TTC549 (cell line): Measurements from ENCODE around the gene NEK9.
A peak's percentile ranks its signal among the peaks of the same experiment; 100 is the strongest.

Source experiments
- FAIRE-seq: peaks from 2 replicates; lab custom pipeline; 2012; peaks lifted over from hg19 to GRCh38; lab: Jason Lieb, UNC

The NEK9 gene

DNA sequence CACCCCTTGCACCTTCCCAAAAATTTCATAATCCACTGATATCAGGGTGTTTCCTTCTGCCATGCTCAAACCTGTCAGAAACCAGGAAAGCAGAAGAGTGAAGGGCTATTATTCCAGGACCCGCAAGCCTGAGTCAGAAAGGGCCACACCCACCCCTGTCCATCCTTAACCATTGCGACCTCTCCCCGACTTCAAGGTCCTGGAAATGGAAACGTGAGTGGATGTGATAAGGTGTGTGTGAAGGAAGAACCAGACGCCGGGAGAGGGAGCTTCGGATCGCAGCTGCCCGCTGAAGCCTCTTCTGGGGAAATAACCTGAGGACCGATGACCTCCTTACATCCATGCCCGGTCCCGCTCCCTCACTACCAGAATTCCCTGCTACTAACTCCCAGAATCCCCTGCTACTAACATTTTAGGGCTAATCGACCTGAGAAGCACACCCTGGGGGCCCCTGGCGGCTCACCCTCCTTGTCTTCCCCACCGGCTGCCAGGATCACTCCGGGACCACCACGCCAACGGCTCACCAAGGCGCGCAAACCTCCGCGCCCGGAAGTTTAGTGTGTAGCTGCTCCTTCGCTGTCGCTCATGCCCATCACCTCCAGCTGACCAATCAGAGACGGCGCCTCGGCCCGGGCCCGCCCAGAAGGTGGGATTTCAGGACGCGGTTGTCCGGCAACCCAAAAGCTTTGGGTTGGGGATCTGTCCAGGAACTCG lies 63.2 kb downstream of the NEK9 start, which contains the start of gene ACYP1:
Gene ACYP1, minus strand, starts transcription at position 534 of the 714 bp plus-strand sequence. Its CDS starts 471 bp downstream, at position 63.
- no peak for FAIRE-seq

- no peak for FAIRE-seq
These were observed 63.8 kb downstream of the NEK9 start for GRCh38 chr14:75063013-75063412.

DNA sequence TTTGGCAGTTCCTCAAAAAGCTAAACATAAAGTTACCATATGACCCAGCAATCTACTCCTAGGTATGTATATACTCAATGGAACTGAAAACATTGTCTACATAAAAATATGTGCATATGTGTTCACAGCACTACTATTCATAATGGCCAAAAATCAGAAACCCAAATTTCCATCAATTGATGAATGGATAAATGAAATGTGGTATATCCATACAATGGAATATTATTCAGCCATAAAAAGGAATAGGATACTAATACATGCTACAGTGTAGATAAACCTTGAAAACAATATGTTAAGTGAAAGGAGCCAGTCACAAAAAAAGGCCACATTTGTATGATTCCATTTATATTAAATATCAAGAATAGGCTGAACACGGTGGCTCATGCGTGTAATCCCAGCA lies 66.4 kb downstream of the NEK9 start:
- no peak for FAIRE-seq

DNA sequence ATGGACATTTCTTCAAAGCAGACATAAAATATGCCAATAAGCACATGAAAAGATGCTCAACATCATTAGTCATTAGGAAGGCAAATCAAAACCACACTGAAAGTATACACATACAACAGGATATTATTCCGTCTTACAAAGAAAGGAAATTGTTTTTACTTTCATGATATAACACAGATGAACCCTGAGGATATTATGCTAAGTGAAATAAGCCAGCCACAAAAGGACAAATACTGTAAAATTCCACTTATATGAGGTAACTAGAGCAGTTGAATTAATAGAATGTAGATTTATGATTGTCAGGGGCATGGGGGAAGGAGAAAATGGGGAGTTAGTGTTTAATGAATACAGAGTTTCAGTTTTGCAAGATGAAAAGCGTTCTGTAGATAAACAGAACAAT lies 67.2 kb downstream of the NEK9 start:
- no peak for FAIRE-seq

- FAIRE-seq: no peak
These were observed 72.4 kb downstream of the NEK9 start for GRCh38 chr14:75054421-75054820.

- FAIRE-seq: no peak
These were observed 73.2 kb downstream of the NEK9 start for GRCh38 chr14:75053396-75054291.

- FAIRE-seq: no peak
These were observed 75.3 kb downstream of the NEK9 start for GRCh38 chr14:75051556-75051899.

GRCh38 chr14:75050852-75051555 lies 75.8 kb downstream of the NEK9 start, which contains the start of gene MLH3:
MLH3 (minus strand) TSS chr14:75051467; CDS start chr14:75049655, 1,812 bp downstream.
- FAIRE-seq: peak; percentile 19

GRCh38 chr14:75049731-75050201 lies 77.1 kb downstream of the NEK9 start:
- no peak for FAIRE-seq

GRCh38 chr14:75049136-75049535 lies 77.7 kb downstream of the NEK9 start:
- no peak for FAIRE-seq

GRCh38 chr14:75048101-75048500 lies 78.7 kb downstream of the NEK9 start:
- FAIRE-seq: no peak

DNA sequence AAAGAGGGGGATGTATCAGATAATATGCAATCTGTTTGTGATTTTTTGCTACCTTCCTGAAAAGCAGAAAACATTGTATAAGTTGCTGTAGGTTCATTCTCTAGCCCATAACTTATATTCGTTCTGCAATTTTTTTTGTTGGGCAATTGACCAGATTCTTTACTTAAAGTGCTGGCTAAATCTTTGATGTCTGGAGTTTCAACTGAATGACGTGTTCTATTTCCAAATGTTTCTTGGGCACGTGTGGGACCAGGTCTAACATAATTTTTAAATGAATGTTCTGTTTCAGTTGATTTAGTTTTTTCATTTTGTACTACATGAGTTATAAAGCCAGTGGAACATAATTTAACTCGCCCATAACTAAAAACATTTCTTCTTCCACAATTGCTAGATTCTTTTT lies 79.3 kb downstream of the NEK9 start:
- FAIRE-seq: no peak

DNA sequence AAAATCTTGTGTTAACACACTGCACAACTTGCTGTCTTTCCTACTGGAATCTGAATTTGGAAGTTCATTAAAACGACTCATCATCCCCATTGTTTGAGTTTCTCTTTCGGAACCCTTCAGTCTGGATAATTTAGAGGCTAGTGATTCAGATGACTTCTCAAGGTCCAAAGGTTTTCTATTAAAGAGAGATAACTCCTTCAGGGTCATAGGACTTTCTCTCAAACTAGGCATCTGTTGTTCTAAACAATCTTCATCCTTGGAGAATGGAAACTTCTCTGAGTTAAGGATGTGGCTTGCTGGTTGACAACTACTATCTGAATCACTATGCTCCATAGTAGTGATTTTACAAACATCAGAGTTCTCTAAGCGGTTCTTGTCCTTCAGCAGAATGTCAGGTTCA lies 79.9 kb downstream of the NEK9 start:
- no peak for FAIRE-seq

GRCh38 chr14:75046275-75046674 lies 80.6 kb downstream of the NEK9 start:
- FAIRE-seq: no peak

DNA sequence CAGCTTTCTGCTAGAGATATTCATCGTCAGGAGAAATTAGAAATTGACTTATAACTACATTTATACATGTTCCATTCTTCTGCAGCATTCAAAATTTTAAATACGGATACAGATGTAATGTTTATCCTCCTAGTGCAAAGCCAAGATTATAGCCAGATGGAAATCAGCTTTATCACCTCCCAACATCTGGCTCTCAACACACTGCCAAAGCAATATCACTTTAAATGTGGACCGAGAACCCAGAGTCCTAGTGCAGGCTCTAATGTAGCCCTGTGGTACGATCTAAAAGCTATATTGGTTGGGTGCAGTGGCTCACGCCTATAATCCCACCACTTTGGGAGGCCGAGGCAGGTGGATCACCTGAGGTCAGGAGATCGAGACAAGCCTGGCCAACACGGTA lies 82.1 kb downstream of the NEK9 start:
- no peak for FAIRE-seq

GRCh38 chr14:75044322-75044721 lies 82.5 kb downstream of the NEK9 start:
- no peak for FAIRE-seq

GRCh38 chr14:75042035-75042434 lies 84.8 kb downstream of the NEK9 start:
- FAIRE-seq: no peak

- no peak for FAIRE-seq
These were observed 85.2 kb downstream of the NEK9 start for GRCh38 chr14:75041613-75042012.

- FAIRE-seq: no peak
These were observed 85.9 kb downstream of the NEK9 start for GRCh38 chr14:75040959-75041358.

DNA sequence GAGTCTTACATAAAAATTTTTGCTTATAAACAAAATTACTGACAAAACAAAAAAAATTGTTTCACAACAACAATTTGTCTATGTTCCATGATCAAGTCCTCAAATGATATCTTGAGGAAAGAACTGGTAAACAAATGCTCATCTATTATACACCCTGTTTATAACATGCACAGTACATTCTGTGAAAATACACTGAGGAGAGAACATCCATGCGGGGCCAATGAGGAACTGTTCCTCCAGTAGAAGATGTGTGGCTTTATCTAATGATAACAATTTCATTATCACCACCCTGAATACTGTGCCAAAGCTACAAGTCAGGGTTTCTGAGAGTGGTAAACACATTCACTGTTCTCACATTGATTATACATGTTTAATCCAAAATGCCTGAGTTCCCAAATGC lies 86.3 kb downstream of the NEK9 start:
- FAIRE-seq: no peak

GRCh38 chr14:75032939-75033338 lies 93.9 kb downstream of the NEK9 start:
- FAIRE-seq: no peak

- FAIRE-seq: no peak
These were observed 96.7 kb downstream of the NEK9 start for GRCh38 chr14:75030147-75030546.
